D721Med (cell line): ENCODE results near the gene PRKCA.

Experiments
- DNase-seq: peaks from one replicate; pipeline ENCODE4 v3.0.0; 2011; ENCODE audit warnings: low spot score; ENCODE audit not compliant: insufficient read length
- FAIRE-seq: peaks from 2 replicates; lab custom pipeline; 2011; peaks lifted over from hg19 to GRCh38; lab: Jason Lieb, UNC
- CTCF ChIP-seq: IDR thresholded peaks from 2 replicates; pipeline ENCODE4 v1.5.1; 2012; ENCODE audit warnings: mild to moderate bottlenecking, control low read depth; ENCODE audit not compliant: insufficient read depth; ENCODE audit errors: missing control alignments

PRKCA gene

GRCh38 chr17:66750116-66750515 lies 447.7 kb downstream of the PRKCA start:
- DNase-seq (no peak), FAIRE-seq (no peak)
- no peak for TF ChIP-seq CTCF

GRCh38 chr17:66750781-66751543 lies 448.5 kb downstream of the PRKCA start:
- TF ChIP-seq CTCF, result peak; percentile 12
- FAIRE-seq (no peak), DNase-seq (peak; percentile 37)

- no peak for DNase-seq
- TF ChIP-seq CTCF, result no peak
- no peak for FAIRE-seq
These were observed 449.4 kb downstream of the PRKCA start for GRCh38 chr17:66751771-66752170.

- no peak for DNase-seq
- TF ChIP-seq CTCF, result no peak
- no peak for FAIRE-seq
These were observed 450.0 kb downstream of the PRKCA start for GRCh38 chr17:66752411-66752810.

- peak; percentile 66 for FAIRE-seq
- peak; percentile 63 for DNase-seq
- no peak for TF ChIP-seq CTCF
These were observed 450.9 kb downstream of the PRKCA start for GRCh38 chr17:66753126-66753920.

GRCh38 chr17:66755101-66755943 lies 452.9 kb downstream of the PRKCA start:
- no peak for TF ChIP-seq CTCF
- no peak for FAIRE-seq
- DNase-seq, result no peak
